Activated T-cell treated with anti-CD3 and anti-CD28 coated beads, Interleukin-2, amount 50 U/mL, for 72 hours (primary cell): Measurements from ENCODE around the gene CSMD2. TPM values are rescaled to one million over a fixed set of nuclear protein-coding genes. Genes with fewer than 3 reads are reported as not detected.

Source experiments
- ATAC-seq, 2 donors: fragments of 150-1000 bp; cut with Tn5 transposase; replicated peaks in 1 of 2; 2 replicates each; pipeline ENCODE4 v1.10.0; 2021; ENCODE audit warnings: moderate library complexity in 2 of 2, mild to moderate bottlenecking in 1 of 2
- DNase-seq, 2 donors: peaks; one replicate each; pipeline ENCODE4 v3.0.0; 2021 to 2022; ENCODE audit warnings: mixed read lengths in 1 of 2
- H3K27ac Mint-ChIP-seq: one replicate; pipeline ENCODE4 v1.8.0; 2022; ENCODE audit warnings: mild to moderate bottlenecking, moderate library complexity, mixed read lengths
- H3K27me3 Mint-ChIP-seq: one replicate; pipeline ENCODE4 v1.8.0; 2022; ENCODE audit warnings: low read depth, mixed read lengths
- H3K36me3 Mint-ChIP-seq, 2 donors: one replicate each; pipeline ENCODE4 v1.8.0; 2022; ENCODE audit warnings: mixed read lengths in 2 of 2, mild to moderate bottlenecking in 1 of 2; ENCODE audit not compliant: insufficient read depth in 2 of 2
- H3K4me1 Mint-ChIP-seq: one replicate; pipeline ENCODE4 v1.8.0; 2022; ENCODE audit warnings: low read depth, mixed read lengths
- H3K4me3 Mint-ChIP-seq, 2 donors: one replicate each; pipeline ENCODE4 v1.8.0; 2022; ENCODE audit warnings: mild to moderate bottlenecking in 2 of 2, mixed read lengths in 2 of 2, moderate library complexity in 2 of 2
- H3K9me3 Mint-ChIP-seq, 2 donors: one replicate each; pipeline ENCODE4 v1.8.0; 2022; ENCODE audit warnings: mixed read lengths in 2 of 2
- total RNA-seq, 2 donors: library from RNA; stranded (reverse); gene quantifications; one replicate each; pipeline ENCODE4 v1.2.3, GENCODE V29; 2022

CSMD2 gene
- total RNA-seq, 2 donors from 2014 or later = not detected

GRCh38 chr1:33986390-33987095, 178.5 kb downstream of the CSMD2 start:
- Mint-ChIP-seq H3K4me3 (no peak overlapping the region), H3K9me3 (no peaks in the 10 kb centered on the region), H3K36me3 (no peaks in the 10 kb centered on the region), H3K27ac (no peak overlapping the region), H3K27me3 (peaks cover 19% of the 10 kb centered on the region), H3K4me1 (no peaks in the 10 kb centered on the region)
- DNase-seq (no peak), ATAC-seq (no peak)

GRCh38 chr1:33985656-33986055, 179.4 kb downstream of the CSMD2 start:
- no peak overlapping the region for H3K4me3 Mint-ChIP-seq
- no peaks in the 10 kb centered on the region for H3K36me3 Mint-ChIP-seq
- H3K27ac Mint-ChIP-seq = no peak overlapping the region

GRCh38 chr1:33984906-33985565, 180.0 kb downstream of the CSMD2 start:
- Mint-ChIP-seq H3K27ac (no peak overlapping the region), H3K4me3 (no peak overlapping the region), H3K36me3 (no peaks in the 10 kb centered on the region), H3K27me3 (peaks cover 20% of the 10 kb centered on the region), H3K4me1 (no peaks in the 10 kb centered on the region), H3K9me3 (no peaks in the 10 kb centered on the region)
- DNase-seq (no peak), ATAC-seq (no peak)

More at GRCh38 chr1:33985656-33986055, 179.4 kb downstream of the CSMD2 start:
- Mint-ChIP-seq H3K9me3 (no peaks in the 10 kb centered on the region), H3K27me3 (peaks cover 20% of the 10 kb centered on the region), H3K4me1 (no peaks in the 10 kb centered on the region)
- DNase-seq (no peak), ATAC-seq (no peak)

- H3K4me3 Mint-ChIP-seq = no peak overlapping the region
- no peak overlapping the region for H3K27ac Mint-ChIP-seq
- no peaks in the 10 kb centered on the region for H3K36me3 Mint-ChIP-seq
- DNase-seq (no peak), ATAC-seq (no peak)
- H3K9me3 Mint-ChIP-seq = no peaks in the 10 kb centered on the region
- no peaks in the 10 kb centered on the region for H3K4me1 Mint-ChIP-seq
- H3K27me3 Mint-ChIP-seq = peaks cover 22% of the 10 kb centered on the region
These were observed 182.6 kb downstream of the CSMD2 start for GRCh38 chr1:33982419-33982818.

DNA sequence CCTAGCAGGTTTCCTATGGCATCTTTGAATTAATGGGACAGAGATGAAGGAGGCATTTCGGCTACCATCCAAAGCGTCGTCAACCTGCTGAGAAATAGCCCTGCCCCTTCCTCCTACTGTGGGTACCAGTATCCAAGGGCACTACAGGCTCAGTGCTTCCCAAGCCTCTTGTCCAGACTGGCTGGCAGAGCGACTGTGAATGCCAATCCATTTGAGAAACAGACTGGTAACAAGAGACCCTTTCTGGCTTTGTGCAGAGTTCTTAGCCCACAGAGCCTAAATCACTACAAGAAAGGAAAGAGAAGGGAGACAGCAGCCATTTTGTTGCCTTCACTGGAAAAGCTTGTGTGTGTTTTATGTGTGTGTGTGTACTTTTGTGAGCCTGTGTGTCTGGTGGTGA, 185.7 kb downstream of the CSMD2 start:
- no peak for ATAC-seq
- Mint-ChIP-seq H3K36me3 (no peaks in the 10 kb centered on the region), H3K4me3 (no peak overlapping the region), H3K9me3 (no peaks in the 10 kb centered on the region), H3K27me3 (peaks cover 31% of the 10 kb centered on the region), H3K4me1 (no peaks in the 10 kb centered on the region), H3K27ac (no peak overlapping the region)
- DNase-seq = no peak

DNA sequence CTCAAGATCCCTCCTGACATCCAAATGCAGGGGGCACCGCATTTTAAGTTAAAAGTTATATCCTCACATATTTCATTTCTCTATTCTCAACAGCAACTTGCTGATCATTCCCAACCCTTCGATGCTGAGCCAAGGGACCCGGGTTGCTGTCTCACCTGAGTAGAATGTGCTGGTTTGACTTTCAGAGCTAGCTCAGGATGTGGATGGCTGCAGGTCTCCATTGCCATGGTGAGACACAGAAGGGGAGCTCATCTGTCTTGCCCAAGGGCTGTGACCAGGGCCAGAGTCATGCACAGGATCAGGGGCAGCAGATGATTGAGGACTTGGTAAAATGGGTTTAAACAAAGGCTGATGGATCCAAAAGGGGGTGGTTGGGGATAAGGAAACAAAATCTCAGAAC, 189.1 kb downstream of the CSMD2 start:
- Mint-ChIP-seq H3K27me3 (peaks cover 18% of the 10 kb centered on the region), H3K36me3 (no peaks in the 10 kb centered on the region), H3K4me3 (no peak overlapping the region), H3K4me1 (no peaks in the 10 kb centered on the region), H3K27ac (no peak overlapping the region), H3K9me3 (no peaks in the 10 kb centered on the region)
- ATAC-seq (no peak), DNase-seq (no peak)

DNA sequence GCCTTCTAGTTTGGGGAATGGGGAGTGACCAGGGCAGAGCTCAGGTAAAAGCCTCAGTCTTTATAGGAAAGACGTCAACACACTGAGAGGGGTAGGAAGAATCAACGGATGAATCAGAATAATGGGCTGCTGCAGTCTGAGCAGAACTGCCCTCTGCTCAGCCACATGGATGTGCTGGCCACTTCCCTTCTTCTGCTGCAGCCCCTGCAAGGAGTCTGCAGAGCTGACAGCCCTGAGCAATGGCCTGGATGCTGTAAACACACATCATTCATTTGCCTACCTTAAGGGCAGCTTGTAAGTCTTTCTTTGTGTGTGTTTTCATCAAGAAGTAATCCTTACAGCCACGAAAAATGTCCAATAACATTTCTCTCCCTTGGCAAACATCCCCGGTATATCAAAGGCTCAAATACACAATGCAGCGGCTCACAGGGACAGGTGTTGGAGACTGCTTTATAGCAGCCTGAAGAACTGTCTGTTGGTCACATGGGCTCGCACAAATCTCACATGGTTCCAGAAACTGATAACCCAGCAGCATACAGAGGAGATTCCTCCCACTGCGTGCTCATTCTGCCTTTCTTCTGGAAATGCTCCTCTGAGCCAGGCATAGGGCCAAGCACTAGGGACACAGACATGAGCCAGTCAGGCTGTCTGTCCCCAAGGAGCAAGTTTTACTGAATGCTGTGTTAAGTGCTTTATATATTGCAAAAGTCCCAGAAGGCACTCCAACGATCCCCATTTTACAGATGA, 191.1 kb downstream of the CSMD2 start:
- Mint-ChIP-seq H3K27me3 (peaks cover 18% of the 10 kb centered on the region), H3K27ac (no peak overlapping the region), H3K4me3 (no peak overlapping the region), H3K4me1 (no peaks in the 10 kb centered on the region), H3K9me3 (no peaks in the 10 kb centered on the region), H3K36me3 (no peaks in the 10 kb centered on the region)
- ATAC-seq (no peak), DNase-seq (no peak)

GRCh38 chr1:33972676-33973395, 192.2 kb downstream of the CSMD2 start:
- Mint-ChIP-seq H3K9me3 (no peaks in the 10 kb centered on the region), H3K36me3 (no peaks in the 10 kb centered on the region), H3K4me3 (no peak overlapping the region), H3K27me3 (peaks cover 12% of the 10 kb centered on the region), H3K4me1 (no peaks in the 10 kb centered on the region), H3K27ac (no peak overlapping the region)
- no peak for DNase-seq
- no peak for ATAC-seq

- Mint-ChIP-seq H3K9me3 (no peaks in the 10 kb centered on the region), H3K27me3 (peaks cover 5% of the 10 kb centered on the region), H3K27ac (no peak overlapping the region), H3K4me3 (no peak overlapping the region), H3K36me3 (no peaks in the 10 kb centered on the region), H3K4me1 (no peaks in the 10 kb centered on the region)
- ATAC-seq = no peak
- no peak for DNase-seq
These were observed 193.1 kb downstream of the CSMD2 start for GRCh38 chr1:33971913-33972312.

- H3K4me1 Mint-ChIP-seq = no peaks in the 10 kb centered on the region
- no peak for ATAC-seq
- no peak for DNase-seq
- H3K27me3 Mint-ChIP-seq = no peaks in the 10 kb centered on the region
- no peak overlapping the region for H3K27ac Mint-ChIP-seq
- H3K4me3 Mint-ChIP-seq = no peak overlapping the region
- H3K36me3 Mint-ChIP-seq = no peaks in the 10 kb centered on the region
- no peaks in the 10 kb centered on the region for H3K9me3 Mint-ChIP-seq
These were observed 193.9 kb downstream of the CSMD2 start for GRCh38 chr1:33971018-33971710.

DNA sequence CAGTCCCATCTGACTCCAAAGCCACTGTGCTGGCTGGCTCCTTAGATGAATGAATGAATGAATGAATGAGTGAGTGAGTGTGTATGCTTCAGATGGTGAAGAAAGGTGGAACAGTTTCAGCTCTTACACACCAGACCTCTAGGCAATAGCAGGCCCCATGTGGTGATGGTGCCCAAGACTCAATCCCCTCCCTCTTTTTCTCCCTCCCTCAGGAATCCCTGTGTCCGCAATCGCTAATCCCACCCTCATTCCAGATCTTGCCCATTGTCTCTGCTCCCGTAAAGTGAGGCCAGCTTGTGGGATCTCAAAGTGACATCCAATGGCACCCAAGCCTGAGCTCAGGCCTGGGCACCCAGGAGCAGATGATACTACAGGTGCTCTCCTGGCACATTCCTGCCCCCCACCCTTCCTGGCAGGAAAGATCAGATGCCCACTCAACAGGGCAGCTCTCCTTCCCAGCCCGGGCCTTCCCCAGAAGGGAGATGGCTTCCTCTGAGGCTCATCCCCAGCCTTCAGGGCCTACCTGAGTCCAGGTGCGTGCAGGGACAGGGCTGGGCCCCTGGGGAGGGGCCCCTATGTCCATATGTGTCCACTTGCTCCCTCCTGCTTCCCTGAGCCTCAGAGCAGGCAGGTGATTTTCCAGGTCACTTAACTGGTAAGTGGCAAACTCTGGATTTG, 194.7 kb downstream of the CSMD2 start:
- Mint-ChIP-seq H3K36me3 (no peaks in the 10 kb centered on the region), H3K27ac (no peak overlapping the region), H3K4me3 (no peak overlapping the region), H3K9me3 (no peaks in the 10 kb centered on the region), H3K27me3 (no peaks in the 10 kb centered on the region), H3K4me1 (no peaks in the 10 kb centered on the region)
- DNase-seq = no peak
- ATAC-seq = no peak
